MM.1S (cell line): ENCODE data around the gene TPSD1.

Experiments
- CTCF ChIP-seq: fragments of 300-600 bp; sonication (generic); IDR thresholded peaks from 2 replicates; pipeline ENCODE4 v1.5.1; 2016; ENCODE audit warnings: antibody characterized with exemption, low read length, mixed read lengths
- EZH2 ChIP-seq: fragments of 300-600 bp; sonication (generic); optimal IDR thresholded peaks from 2 replicates; pipeline ENCODE3; 2017; ENCODE audit warnings: low read depth, mild to moderate bottlenecking, antibody characterized with exemption, low read length, mixed read lengths

GRCh38 chr16:1289477-1289866, 33.6 kb downstream of the TPSD1 start:
- TF ChIP-seq CTCF (no peak), EZH2 (no peak)
